Keratinocyte (primary cell): ENCODE data around the gene ZNF547. TPM values are rescaled to one million over a fixed set of nuclear protein-coding genes. Genes with fewer than 3 reads are reported as not detected.
"Not testable (repeated sequence)": the region's sequence is repeated elsewhere in the genome, so short reads cannot be mapped to it uniquely, and the experiment has no call there.

Experiments
- DNase-seq: peaks from one replicate; pipeline ENCODE4 v3.0.0-alpha.2; 2011; ENCODE audit warnings: low read depth, missing footprints, low spot score
- FAIRE-seq: peaks from 2 replicates; lab custom pipeline; 2011; peaks lifted over from hg19 to GRCh38; lab: Jason Lieb, UNC
- H2AFZ ChIP-seq: 2 replicates; pipeline ENCODE4 v1.6.0; 2012; ENCODE audit warnings: low read length, control low read depth, inconsistent platforms; ENCODE audit not compliant: control insufficient read depth
- H3K27ac ChIP-seq: 2 replicates; pipeline ENCODE4 v1.5.1; 2011; ENCODE audit warnings: low read length; ENCODE audit not compliant: control insufficient read depth, insufficient read depth
- H3K27me3 ChIP-seq: 3 replicates; pipeline ENCODE4 v1.6.0; 2011; ENCODE audit warnings: low read length; ENCODE audit not compliant: control insufficient read depth, insufficient read depth; ENCODE audit errors: extremely low read depth
- H3K36me3 ChIP-seq, 2 experiments: 2 replicates in 1 of 2; 3 replicates in 1 of 2; pipeline ENCODE4 v1.5.1; 2011; ENCODE audit warnings: low read length in 2 of 2, mild to moderate bottlenecking in 1 of 2; ENCODE audit not compliant: control insufficient read depth in 2 of 2, insufficient read depth in 2 of 2; ENCODE audit errors: extremely low read depth in 1 of 2
- H3K4me1 ChIP-seq: 3 replicates; pipeline ENCODE4 v1.5.1; 2011; ENCODE audit warnings: low read length; ENCODE audit not compliant: control insufficient read depth, insufficient read depth; ENCODE audit errors: extremely low read depth
- H3K4me2 ChIP-seq: 3 replicates; pipeline ENCODE4 v1.6.0; 2011; ENCODE audit warnings: low read depth, low read length; ENCODE audit not compliant: control insufficient read depth, insufficient read depth; ENCODE audit errors: extremely low read depth
- H3K4me3 ChIP-seq, 3 experiments: fragments of 200-600 bp in 1 of 3; sonication (generic) in 1 of 3; 2 replicates in 2 of 3; 3 replicates in 1 of 3; pipeline ENCODE4 v1.5.1; 2011 to 2016; ENCODE audit warnings: low read length in 3 of 3, mild to moderate bottlenecking in 3 of 3, control low read depth in 2 of 3, inconsistent platforms in 1 of 3, low read depth in 1 of 3, mixed read lengths in 1 of 3, mixed run types in 1 of 3, moderate library complexity in 1 of 3; ENCODE audit not compliant: control insufficient read depth in 2 of 3, insufficient read depth in 2 of 3; ENCODE audit errors: extremely low read depth in 1 of 3
- H3K79me2 ChIP-seq: 2 replicates; pipeline ENCODE4 v1.6.0; 2012; ENCODE audit warnings: low read length; ENCODE audit not compliant: control insufficient read depth, insufficient read depth
- H3K9ac ChIP-seq: 3 replicates; pipeline ENCODE4 v1.6.0; 2011; ENCODE audit warnings: low read length; ENCODE audit not compliant: control insufficient read depth, insufficient read depth; ENCODE audit errors: extremely low read depth
- H3K9me1 ChIP-seq: 3 replicates; pipeline ENCODE4 v1.6.0; 2011; ENCODE audit warnings: low read length; ENCODE audit not compliant: control insufficient read depth, insufficient read depth; ENCODE audit errors: extremely low read depth
- H3K9me3 ChIP-seq: 2 replicates; pipeline ENCODE4 v1.5.1; 2012; ENCODE audit warnings: low read depth, low read length; ENCODE audit not compliant: control insufficient read depth
- H4K20me1 ChIP-seq: 3 replicates; pipeline ENCODE4 v1.6.0; 2011; ENCODE audit warnings: low read length; ENCODE audit not compliant: control insufficient read depth, insufficient read depth; ENCODE audit errors: extremely low read depth
- EZH2 ChIP-seq: IDR thresholded peaks from one replicate; pipeline ENCODE4 v1.6.1; 2012; ENCODE audit warnings: inconsistent platforms, mild to moderate bottlenecking, low read length, moderate library complexity
- dilution Hi-C: fragments of 300-500 bp; cut with MboI; formaldehyde crosslinking; loops from one replicate; pipeline ENCODE4 v1.7.0; 2020; ENCODE audit warnings: low sequenced_read_pairs; ENCODE audit not compliant: extremely low pct_ligation_motif_present
- polyA plus RNA-seq, 5 experiments: library from polyadenylated mRNA; depleted of rRNA in 3 of 5; stranded (reverse) in 3 of 5; stranded (forward) in 1 of 5; unstranded in 1 of 5; fragments of >200 nt; gene quantifications; 1 replicate in 1 of 5; 2 replicates in 3 of 5; 3 replicates in 1 of 5; pipeline versions ENCODE4 v1.2.1 to v1.2.3, GENCODE V29; 2011 to 2012; ENCODE audit warnings: missing spikeins in 2 of 5, low read depth in 1 of 5, low replicate concordance in 1 of 5
- TF ChIP-seq, protein P1 (sequence below), 3 experiments: IDR thresholded peaks in 1 of 3; conservative IDR thresholded peaks in 1 of 3; optimal IDR thresholded peaks in 1 of 3; 2 replicates in 2 of 3; 3 replicates in 1 of 3; pipeline versions ENCODE3 to v1.5.1; 2011; ENCODE audit warnings: low read length in 3 of 3, mild to moderate bottlenecking in 3 of 3, moderate library complexity in 2 of 3, control low read depth in 1 of 3, inconsistent platforms in 1 of 3; ENCODE audit not compliant: insufficient read depth in 2 of 3; ENCODE audit errors: extremely low read depth in 1 of 3

Gene ZNF547
- polyA plus RNA-seq, 1 donor (not counting 4 experiments of a cell fraction or from before 2014, with no cell fraction given) = 2.8 TPM

GRCh38 chr19:57366776-57367175, 3.4 kb downstream of the ZNF547 start:
- no peaks in the 10 kb centered on the region for H3K27me3 ChIP-seq
- H3K4me3 ChIP-seq = no peak overlapping the region
- dilution Hi-C loops = no loop called here
- peaks cover 16% of the 10 kb centered on the region for H3K79me2 ChIP-seq
- no peaks in the 10 kb centered on the region for H4K20me1 ChIP-seq
- H3K27ac ChIP-seq = no peak overlapping the region
- TF ChIP-seq, protein P1, sequence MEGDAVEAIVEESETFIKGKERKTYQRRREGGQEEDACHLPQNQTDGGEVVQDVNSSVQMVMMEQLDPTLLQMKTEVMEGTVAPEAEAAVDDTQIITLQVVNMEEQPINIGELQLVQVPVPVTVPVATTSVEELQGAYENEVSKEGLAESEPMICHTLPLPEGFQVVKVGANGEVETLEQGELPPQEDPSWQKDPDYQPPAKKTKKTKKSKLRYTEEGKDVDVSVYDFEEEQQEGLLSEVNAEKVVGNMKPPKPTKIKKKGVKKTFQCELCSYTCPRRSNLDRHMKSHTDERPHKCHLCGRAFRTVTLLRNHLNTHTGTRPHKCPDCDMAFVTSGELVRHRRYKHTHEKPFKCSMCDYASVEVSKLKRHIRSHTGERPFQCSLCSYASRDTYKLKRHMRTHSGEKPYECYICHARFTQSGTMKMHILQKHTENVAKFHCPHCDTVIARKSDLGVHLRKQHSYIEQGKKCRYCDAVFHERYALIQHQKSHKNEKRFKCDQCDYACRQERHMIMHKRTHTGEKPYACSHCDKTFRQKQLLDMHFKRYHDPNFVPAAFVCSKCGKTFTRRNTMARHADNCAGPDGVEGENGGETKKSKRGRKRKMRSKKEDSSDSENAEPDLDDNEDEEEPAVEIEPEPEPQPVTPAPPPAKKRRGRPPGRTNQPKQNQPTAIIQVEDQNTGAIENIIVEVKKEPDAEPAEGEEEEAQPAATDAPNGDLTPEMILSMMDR (optimal IDR thresholded peaks at IDR 0.05 in 1 of 3, IDR thresholded peaks at IDR 0.05 in 1 of 3, conservative IDR thresholded peaks at IDR 0.05 in 1 of 3; ENCODE audit: extremely low read depth in 1 of 3, insufficient read depth in 2 of 3, low read length in 3 of 3) = no peak
- TF ChIP-seq EZH2 = no peak
- no peak overlapping the region for H3K9ac ChIP-seq
- DNase-seq = no peak
- FAIRE-seq = no peak
- peaks cover under 1 to 2% of the 10 kb centered on the region in 2 experiments for H3K36me3 ChIP-seq
- H3K4me1 ChIP-seq = peaks cover 6% of the 10 kb centered on the region
- no peak overlapping the region for H3K4me2 ChIP-seq
- no peak overlapping the region for H2AFZ ChIP-seq
- H3K9me1 ChIP-seq = no peaks in the 10 kb centered on the region
- no peaks in the 10 kb centered on the region for H3K9me3 ChIP-seq

GRCh38 chr19:57374179-57374578, 10.8 kb downstream of the ZNF547 start:
- TF ChIP-seq, protein P1 (optimal IDR thresholded peaks at IDR 0.05 in 1 of 3, IDR thresholded peaks at IDR 0.05 in 1 of 3, conservative IDR thresholded peaks at IDR 0.05 in 1 of 3; ENCODE audit: extremely low read depth in 1 of 3, insufficient read depth in 2 of 3, low read length in 3 of 3) = no peak
- no peak for TF ChIP-seq EZH2
- Histone ChIP-seq H2AFZ (no peak overlapping the region), H3K4me3 (no peak overlapping the region), H3K27ac (no peak overlapping the region), H3K9me3 (peaks cover 15% of the 10 kb centered on the region), H3K9ac (no peak overlapping the region), H3K4me1 (no peaks in the 10 kb centered on the region), H3K27me3 (no peaks in the 10 kb centered on the region), H3K9me1 (no peaks in the 10 kb centered on the region), H4K20me1 (no peaks in the 10 kb centered on the region), H3K36me3 (peaks cover 7 to 25% of the 10 kb centered on the region in 2 experiments), H3K4me2 (no peak overlapping the region), H3K79me2 (no peaks in the 10 kb centered on the region)
- DNase-seq = no peak
- no peak for FAIRE-seq
- dilution Hi-C loops = no loop called here

DNA sequence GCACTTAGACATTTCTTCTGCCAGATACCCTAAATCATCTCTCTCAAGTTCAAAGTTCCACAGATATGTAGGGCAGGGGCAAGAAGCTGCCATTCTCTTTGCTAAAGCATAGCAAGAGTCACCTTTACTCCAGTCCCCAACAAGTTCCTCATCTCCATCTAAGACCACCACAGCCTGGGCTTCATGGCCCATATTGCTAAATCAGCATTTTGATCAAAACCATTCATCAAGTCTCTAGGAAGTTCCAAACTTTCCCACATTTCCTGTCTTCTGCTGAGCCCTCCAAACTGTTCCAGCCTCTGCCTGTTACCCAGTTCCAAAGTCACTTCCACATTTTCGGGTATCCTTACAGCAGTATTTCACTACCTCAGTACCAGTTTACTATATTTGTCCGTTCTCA, 11.3 kb downstream of the ZNF547 start:
- H3K9me3 ChIP-seq = peaks cover 15% of the 10 kb centered on the region
- H3K79me2 ChIP-seq, dilution Hi-C loops, H3K4me3 ChIP-seq, DNase-seq, H3K9me1 ChIP-seq, H2AFZ ChIP-seq, H3K4me1 ChIP-seq, H3K4me2 ChIP-seq, FAIRE-seq, H4K20me1 ChIP-seq, H3K27me3 ChIP-seq, H3K9ac ChIP-seq, H3K27ac ChIP-seq: not testable (repeated sequence)
- H3K36me3 ChIP-seq = peaks cover 7 to 25% of the 10 kb centered on the region in 2 experiments
